ENCODE measurements around the gene YWHAB.
A peak's percentile ranks its signal among the peaks of the same experiment; 100 is the strongest.
"Not testable (repeated sequence)": the region's sequence is repeated elsewhere in the genome, so short reads cannot be mapped to it uniquely, and the experiment has no call there.

The YWHAB gene

DNA sequence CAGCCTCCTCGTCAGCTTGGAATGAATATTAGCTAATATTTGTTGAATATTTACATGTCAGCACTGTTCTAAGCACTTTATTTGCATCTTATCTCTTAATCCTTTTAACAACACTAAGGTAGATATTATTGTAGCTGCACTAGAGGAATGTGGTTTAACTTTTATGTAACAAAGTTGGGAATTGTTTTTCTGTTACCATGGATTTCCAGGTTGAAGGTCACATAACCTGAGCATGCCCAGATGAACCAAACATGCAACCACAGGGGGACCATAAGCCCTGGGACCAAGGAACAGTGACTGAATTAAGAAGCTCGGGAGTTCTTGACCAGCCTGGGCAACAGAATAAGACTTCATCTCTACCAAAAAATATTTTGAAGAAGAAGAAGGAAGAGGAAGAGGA is 29.1 kb upstream of the YWHAB start:
- TF ChIP-seq JUND (IDR thresholded peaks at IDR 0.05; ENCODE audit: low read depth), result no peak
- DNase-seq (ENCODE audit: low read depth in 1 of 2, low spot score in 1 of 2), result no peak
- in situ Hi-C loops (cut with HindIII; ENCODE audit: low pct_unique_long_range_greater_than_20kb, low sequenced_read_pairs), result no loop called here

DNA sequence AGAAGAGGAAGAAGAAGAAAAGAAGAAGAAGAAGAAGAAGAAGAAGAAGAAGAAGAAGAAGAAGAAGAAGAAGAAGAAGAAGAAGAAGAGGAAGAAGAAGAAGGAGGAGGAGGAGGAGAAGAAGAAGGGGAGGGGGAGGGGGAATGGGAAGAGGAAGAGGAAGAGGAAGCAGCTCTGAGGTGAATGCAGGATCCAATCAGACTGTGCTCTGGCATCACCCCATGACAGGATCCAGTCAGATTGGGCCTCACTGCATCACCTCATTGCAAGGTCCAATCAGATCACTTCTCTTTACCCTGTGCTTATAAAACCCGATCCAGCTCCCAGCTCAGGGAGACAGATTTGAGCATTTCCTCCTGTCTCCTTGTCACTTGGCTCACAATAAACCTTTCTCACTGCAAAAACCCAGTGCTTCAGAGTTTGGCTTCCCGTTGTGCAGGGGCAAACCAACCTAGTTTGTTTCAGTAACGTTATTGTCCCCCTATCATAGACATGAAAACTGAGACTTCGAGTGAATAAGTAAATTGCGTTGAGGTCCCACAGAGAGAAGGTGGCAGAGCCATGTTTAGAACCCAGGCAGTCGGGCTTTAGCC is 28.6 kb upstream of the YWHAB start:
- peak in 1 of 2 experiments; percentile 44 for DNase-seq (ENCODE audit: low read depth in 1 of 2, low spot score in 1 of 2)
- TF ChIP-seq JUND (IDR thresholded peaks at IDR 0.05; ENCODE audit: low read depth), result no peak
- in situ Hi-C loops (cut with HindIII; ENCODE audit: low pct_unique_long_range_greater_than_20kb, low sequenced_read_pairs), result no loop called here

DNA sequence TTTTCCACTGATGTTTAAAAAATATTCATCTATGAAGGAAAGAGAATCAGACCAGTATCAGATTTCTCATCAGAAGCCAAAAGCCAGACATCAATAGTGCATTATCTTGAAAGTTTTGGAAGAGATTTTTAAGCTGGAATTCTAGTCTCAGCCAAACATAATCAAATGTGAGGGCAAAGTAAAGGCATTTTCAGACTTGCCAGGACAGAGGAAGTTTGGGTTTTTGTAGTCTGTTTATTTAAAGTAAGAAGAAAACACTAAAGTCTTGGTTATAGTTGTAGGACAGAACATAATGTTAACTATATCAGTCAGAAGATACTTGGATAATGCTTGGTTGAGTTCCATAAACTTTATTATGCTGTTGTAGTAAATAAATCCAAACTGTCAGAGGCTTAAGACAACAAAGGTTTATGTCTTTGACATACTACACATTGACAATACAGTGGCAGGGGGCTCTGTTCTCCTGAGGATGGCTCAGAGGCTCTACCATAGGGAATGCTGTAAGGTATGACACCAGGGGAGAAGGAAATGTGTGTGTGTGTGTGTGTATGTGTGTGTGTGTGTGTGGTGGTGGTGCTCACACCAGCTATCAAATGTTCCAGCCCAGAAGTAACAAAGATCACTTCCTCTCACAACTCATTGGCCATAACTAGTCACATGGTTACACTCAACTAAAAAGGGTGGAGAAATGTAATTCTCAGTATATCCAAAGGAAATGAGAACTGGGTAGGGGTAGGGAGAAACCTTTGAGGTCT is 26.7 kb upstream of the YWHAB start:
- no peak for DNase-seq (ENCODE audit: low read depth in 1 of 2, low spot score in 1 of 2)
- TF ChIP-seq JUND (IDR thresholded peaks at IDR 0.05; ENCODE audit: low read depth), result no peak
- in situ Hi-C loops (cut with HindIII; ENCODE audit: low pct_unique_long_range_greater_than_20kb, low sequenced_read_pairs), result no loop called here

DNA sequence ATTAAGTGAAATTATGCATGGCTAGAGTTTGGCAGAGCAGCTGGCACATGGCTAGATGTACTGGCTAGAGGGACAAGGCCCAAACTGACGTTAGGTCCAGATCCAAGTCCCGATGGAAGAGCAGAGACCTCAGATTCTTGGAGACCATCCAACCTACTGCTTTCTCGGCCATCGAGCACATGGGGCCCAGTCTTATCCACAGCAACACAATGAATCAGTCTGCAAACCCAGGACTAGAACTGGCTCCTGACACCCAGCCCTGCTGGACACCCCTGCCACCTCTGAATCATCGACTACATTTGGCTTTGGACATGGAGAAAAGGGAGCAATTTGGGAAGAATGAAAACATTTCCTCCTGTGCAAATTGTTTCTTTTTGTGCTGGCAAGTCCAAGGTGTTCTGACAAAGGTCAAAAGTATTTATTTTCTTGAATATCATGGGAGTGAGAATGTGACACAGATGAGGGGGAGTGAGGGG is 23.9 kb upstream of the YWHAB start:
- in situ Hi-C loops (cut with HindIII; ENCODE audit: low pct_unique_long_range_greater_than_20kb, low sequenced_read_pairs), result no loop called here
- no peak for TF ChIP-seq JUND (IDR thresholded peaks at IDR 0.05; ENCODE audit: low read depth)
- no peak for DNase-seq (ENCODE audit: low read depth in 1 of 2, low spot score in 1 of 2)

DNA sequence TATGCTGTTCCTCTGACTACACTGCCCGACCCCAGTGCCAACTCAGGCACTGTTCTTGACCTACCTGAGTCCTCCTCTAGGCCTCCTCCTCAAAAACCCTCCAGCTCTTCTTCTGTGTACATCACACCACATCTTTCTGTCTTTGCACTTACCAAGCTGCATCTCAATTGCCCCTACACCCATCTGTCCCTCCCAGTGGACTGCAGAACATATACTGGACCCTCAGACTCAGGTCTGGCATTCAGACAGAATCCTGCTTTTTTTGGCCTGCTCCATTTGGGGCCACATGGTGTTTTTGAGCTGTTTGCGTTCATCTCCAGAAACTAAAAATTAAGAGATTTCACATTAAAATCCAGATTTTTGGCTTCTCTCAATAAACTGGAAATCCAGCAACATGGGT is 23.2 kb upstream of the YWHAB start:
- in situ Hi-C loops (cut with HindIII; ENCODE audit: low pct_unique_long_range_greater_than_20kb, low sequenced_read_pairs), result no loop called here
- DNase-seq (ENCODE audit: low read depth in 1 of 2, low spot score in 1 of 2), result no peak
- no peak for TF ChIP-seq JUND (IDR thresholded peaks at IDR 0.05; ENCODE audit: low read depth)

GRCh38 chr20:44863365-44864084 is 22.0 kb upstream of the YWHAB start:
- in situ Hi-C loops (cut with HindIII; ENCODE audit: low pct_unique_long_range_greater_than_20kb, low sequenced_read_pairs); DNase-seq (ENCODE audit: low read depth in 1 of 2, low spot score in 1 of 2): not testable (repeated sequence)

GRCh38 chr20:44864493-44864892 is 21.0 kb upstream of the YWHAB start:
- DNase-seq (ENCODE audit: low read depth in 1 of 2, low spot score in 1 of 2); in situ Hi-C loops (cut with HindIII; ENCODE audit: low pct_unique_long_range_greater_than_20kb, low sequenced_read_pairs): not testable (repeated sequence)

DNA sequence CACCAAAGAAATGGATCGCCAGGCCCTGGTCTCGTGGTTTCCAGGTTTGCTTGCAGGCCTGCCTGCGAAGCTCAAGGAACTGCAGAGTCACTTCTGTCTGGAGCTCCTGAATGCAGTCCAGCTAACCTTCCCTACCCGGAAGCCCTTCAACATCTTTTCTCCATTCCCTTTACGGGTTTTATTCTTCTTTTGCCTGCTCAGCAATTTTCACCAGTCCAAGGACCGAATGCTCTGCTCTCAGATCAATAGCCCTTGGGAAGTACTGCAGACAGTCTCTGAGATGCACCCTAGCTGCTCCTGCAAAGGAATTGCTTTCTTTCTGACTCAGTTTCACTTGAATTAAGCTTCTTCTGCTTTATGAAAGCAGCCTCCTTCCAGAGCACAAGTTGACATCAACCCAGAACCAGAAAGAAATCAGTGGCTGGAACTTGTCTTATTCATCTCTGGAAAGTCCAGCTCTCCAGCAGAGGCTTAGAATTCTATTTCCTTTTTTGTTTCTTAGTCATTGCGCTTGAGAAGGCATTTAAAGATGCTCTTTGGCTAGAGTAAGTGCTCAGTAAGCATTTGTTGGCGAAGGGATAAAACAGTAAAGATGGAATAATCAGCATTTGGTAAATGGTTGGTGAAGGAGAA is 18.7 kb upstream of the YWHAB start:
- in situ Hi-C loops (cut with HindIII; ENCODE audit: low pct_unique_long_range_greater_than_20kb, low sequenced_read_pairs), result no loop called here
- no peak for DNase-seq (ENCODE audit: low read depth in 1 of 2, low spot score in 1 of 2)
- no peak for TF ChIP-seq JUND (IDR thresholded peaks at IDR 0.05; ENCODE audit: low read depth)

DNA sequence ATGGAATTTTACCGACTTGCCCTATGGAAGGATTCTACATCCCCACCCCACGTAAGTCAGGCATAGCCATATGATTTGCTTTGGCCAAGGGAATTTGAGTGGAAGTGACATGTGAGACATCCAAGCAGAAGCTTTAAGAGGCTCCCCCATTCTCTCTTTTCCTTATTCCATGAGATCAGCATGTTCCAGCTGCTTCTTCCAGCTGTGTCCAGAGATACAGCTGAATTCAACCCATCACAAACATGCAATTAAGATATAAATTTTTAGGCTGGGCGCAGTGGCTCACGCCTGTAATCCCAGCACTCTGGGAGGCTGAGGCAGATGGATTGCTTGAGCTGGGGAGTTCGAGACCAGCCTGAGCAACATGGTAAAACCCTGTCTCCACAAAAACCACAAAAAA is 16.0 kb upstream of the YWHAB start:
- in situ Hi-C loops (cut with HindIII; ENCODE audit: low pct_unique_long_range_greater_than_20kb, low sequenced_read_pairs), result no loop called here
- DNase-seq (ENCODE audit: low read depth in 1 of 2, low spot score in 1 of 2), result no peak
- TF ChIP-seq JUND (IDR thresholded peaks at IDR 0.05; ENCODE audit: low read depth), result no peak

- in situ Hi-C loops (cut with HindIII; ENCODE audit: low pct_unique_long_range_greater_than_20kb, low sequenced_read_pairs); DNase-seq (ENCODE audit: low read depth in 1 of 2, low spot score in 1 of 2): not testable (repeated sequence)
Measured at GRCh38 chr20:44882360-44882759, 3.1 kb upstream of the YWHAB start.

GRCh38 chr20:44883214-44883902 is 2.1 kb upstream of the YWHAB start:
- no peak for DNase-seq (ENCODE audit: low read depth in 1 of 2, low spot score in 1 of 2)
- no peak for TF ChIP-seq JUND (IDR thresholded peaks at IDR 0.05; ENCODE audit: low read depth)
- in situ Hi-C loops (cut with HindIII; ENCODE audit: low pct_unique_long_range_greater_than_20kb, low sequenced_read_pairs), result no loop called here

- in situ Hi-C loops (cut with HindIII; ENCODE audit: low pct_unique_long_range_greater_than_20kb, low sequenced_read_pairs), result no loop called here
- TF ChIP-seq JUND (IDR thresholded peaks at IDR 0.05; ENCODE audit: low read depth), result no peak
- no peak for DNase-seq (ENCODE audit: low read depth in 1 of 2, low spot score in 1 of 2)
Measured at GRCh38 chr20:44884907-44885391, 556 bp upstream of the YWHAB start.
